HepG2 (cell line): ENCODE measurements around the gene GAL3ST2. TPM values are rescaled to one million over a fixed set of nuclear protein-coding genes. Genes with fewer than 3 reads are reported as not detected.

ENCODE experiments used
- ATF7-NPFF ChIP-seq: sonication (generic); formaldehyde crosslinking; IDR thresholded peaks from 2 replicates; pipeline ENCODE4 v1.8.1; 2023; ENCODE audit warnings: mild to moderate bottlenecking, low read depth, missing genetic modification reagents, moderate library complexity
- CBX2 ChIP-seq, 2 experiments: fragments of 200-600 bp in 1 of 2; sonication (generic); formaldehyde crosslinking in 1 of 2; IDR thresholded peaks; 2 replicates each; pipeline versions ENCODE4 v1.7.0 to v1.8.1; 2018 to 2022; ENCODE audit warnings: low read depth in 2 of 2, low read length in 1 of 2, mild to moderate bottlenecking in 1 of 2, missing genetic modification reagents in 1 of 2
- CREB3 ChIP-seq: sonication (generic); formaldehyde crosslinking; IDR thresholded peaks from 2 replicates; pipeline ENCODE4 v1.5.0; 2020; ENCODE audit warnings: missing genetic modification reagents
- FOXC1 ChIP-seq: sonication (generic); formaldehyde crosslinking; IDR thresholded peaks from 2 replicates; pipeline ENCODE4 v1.8.0; 2022; ENCODE audit warnings: mild to moderate bottlenecking, missing genetic modification reagents, borderline replicate concordance
- GATA4 ChIP-seq: sonication (generic); IDR thresholded peaks from 2 replicates; pipeline ENCODE4 v1.6.1; 2016; ENCODE audit warnings: antibody characterized with exemption, low read depth, borderline replicate concordance
- KLF16 ChIP-seq, 2 experiments: sonication (generic) in 1 of 2; formaldehyde crosslinking in 1 of 2; IDR thresholded peaks; 2 replicates each; pipeline versions ENCODE4 v1.6.1 to v1.8.0; 2016 to 2023; ENCODE audit warnings: missing genetic modification reagents in 2 of 2, missing compliant biosample characterization in 1 of 2
- KLF9 ChIP-seq: IDR thresholded peaks from 2 replicates; pipeline ENCODE4 v1.6.1; 2016; ENCODE audit warnings: low read depth
- MIER2 ChIP-seq: IDR thresholded peaks from 2 replicates; pipeline ENCODE4 v1.6.1; 2016; ENCODE audit warnings: missing biosample characterization, missing genetic modification reagents
- NCOA2 ChIP-seq: sonication (generic); formaldehyde crosslinking; IDR thresholded peaks from 2 replicates; pipeline ENCODE4 v1.8.0; 2022; ENCODE audit warnings: inconsistent platforms
- NFYC ChIP-seq: IDR thresholded peaks from 2 replicates; pipeline ENCODE4 v1.6.1; 2016; ENCODE audit warnings: missing genetic modification reagents, missing compliant biosample characterization
- NPAS2 ChIP-seq: sonication (generic); formaldehyde crosslinking; IDR thresholded peaks from 2 replicates; pipeline ENCODE4 v1.8.0; 2022; ENCODE audit warnings: mild to moderate bottlenecking, missing genetic modification reagents, borderline replicate concordance
- RARG ChIP-seq: sonication (generic); formaldehyde crosslinking; IDR thresholded peaks from 2 replicates; pipeline ENCODE4 v1.4.0; 2020; ENCODE audit warnings: low read depth, mild to moderate bottlenecking, missing genetic modification reagents
- SMYD3 ChIP-seq: sonication (generic); formaldehyde crosslinking; IDR thresholded peaks from 2 replicates; pipeline ENCODE4 v1.8.1; 2023; ENCODE audit warnings: mild to moderate bottlenecking, missing genetic modification reagents
- SP2 ChIP-seq: sonication (generic); formaldehyde crosslinking; IDR thresholded peaks from 2 replicates; pipeline ENCODE4 v1.5.1; 2020; ENCODE audit warnings: mild to moderate bottlenecking, missing genetic modification reagents
- SUZ12 ChIP-seq: fragments of 150-350 bp; IDR thresholded peaks from 2 replicates; pipeline ENCODE4 v1.6.1; 2014; ENCODE audit warnings: low read depth, low read length
- TRIM24 ChIP-seq: sonication (generic); formaldehyde crosslinking; IDR thresholded peaks from 2 replicates; pipeline ENCODE4 v1.8.0; 2022; ENCODE audit warnings: mild to moderate bottlenecking, missing genetic modification reagents
- YEATS4 ChIP-seq: sonication (generic); formaldehyde crosslinking; IDR thresholded peaks from 2 replicates; pipeline ENCODE4 v1.4.0; 2020; ENCODE audit warnings: missing genetic modification reagents, borderline replicate concordance
- ZBTB7B ChIP-seq: sonication (generic); formaldehyde crosslinking; IDR thresholded peaks from 2 replicates; pipeline ENCODE4 v1.4.0; 2020; ENCODE audit warnings: missing genetic modification reagents
- ZFP1 ChIP-seq: IDR thresholded peaks from 2 replicates; pipeline ENCODE4 v1.6.1; 2016
- ZFP36 ChIP-seq: fragments of 150-350 bp; IDR thresholded peaks from 2 replicates; pipeline ENCODE4 v1.6.1; 2018; ENCODE audit warnings: borderline replicate concordance, low read length, low read depth; ENCODE audit not compliant: partially characterized antibody
- ZMYM4 ChIP-seq: sonication (generic); formaldehyde crosslinking; IDR thresholded peaks from 2 replicates; pipeline ENCODE4 v1.8.1; 2023; ENCODE audit warnings: mild to moderate bottlenecking, missing genetic modification reagents
- ZNF138 ChIP-seq: sonication (generic); formaldehyde crosslinking; IDR thresholded peaks from 2 replicates; pipeline ENCODE4 v1.5.0; 2020; ENCODE audit warnings: mild to moderate bottlenecking, low read depth, missing genetic modification reagents
- ZNF18 ChIP-seq: sonication (generic); formaldehyde crosslinking; IDR thresholded peaks from 2 replicates; pipeline ENCODE4 v1.8.0; 2022; ENCODE audit warnings: mild to moderate bottlenecking, missing genetic modification reagents; ENCODE audit not compliant: insufficient replicate concordance
- ZNF329 ChIP-seq: sonication (generic); formaldehyde crosslinking; IDR thresholded peaks from 2 replicates; pipeline ENCODE4 v1.9.0; 2021; ENCODE audit warnings: low read depth, mild to moderate bottlenecking, missing genetic modification reagents
- ZNF335 ChIP-seq: sonication (generic); formaldehyde crosslinking; IDR thresholded peaks from 2 replicates; pipeline ENCODE4 v1.4.0; 2020; ENCODE audit warnings: missing genetic modification reagents
- polyA plus RNA-seq, 8 experiments: library from polyadenylated mRNA; depleted of rRNA in 3 of 8; stranded (reverse) in 7 of 8; unstranded in 1 of 8; fragments of >200 nt; fragmentation: Illumina TruSeq in 4 of 8; extraction: Trizol in 4 of 8; gene quantifications; 2 replicates each; pipeline versions ENCODE4 v1.2.1 to v1.2.3, GENCODE V29; 2011 to 2016; ENCODE audit warnings: low read depth in 4 of 8, missing spikeins in 1 of 8, mixed read lengths in 1 of 8; ENCODE audit not compliant: insufficient read depth in 1 of 8
- total RNA-seq, 5 experiments: library from RNA; depleted of rRNA; stranded (reverse); fragments of >200 nt; fragmentation: Illumina TruSeq; extraction: Trizol; gene quantifications; 2 replicates each; pipeline ENCODE4 v1.2.3, GENCODE V29; 2016; ENCODE audit warnings: low read depth in 1 of 5
- TF ChIP-seq, protein P1 (sequence below): sonication (generic); formaldehyde crosslinking; conservative IDR thresholded peaks from 2 replicates; pipeline ENCODE4 v1.4.0; 2020; ENCODE audit warnings: missing genetic modification reagents
- TF ChIP-seq, protein P2 (sequence below): sonication (generic); formaldehyde crosslinking; IDR thresholded peaks from 2 replicates; pipeline ENCODE4 v1.5.0; 2020; ENCODE audit warnings: missing genetic modification reagents, mild to moderate bottlenecking, borderline replicate concordance

Gene GAL3ST2
- total and polyA plus RNA-seq, 2 of the 13 experiments (the other 11 are each of a cell fraction or from before 2014, with no cell fraction given) = 0.17 to 0.20 TPM

- TF ChIP-seq GATA4 (peak; percentile 88), CBX2 (IDR thresholded peaks at IDR 0.05; ENCODE audit: low read depth, low read length) (no peak), CBX2 (CRISPR knock-in tag; IDR thresholded peaks at IDR 0.05; ENCODE audit: low read depth) (no peak), YEATS4 (CRISPR knock-in tag) (peak; percentile 89), RARG (CRISPR knock-in tag) (no peak), ZNF18 (CRISPR knock-in tag) (peak; percentile 74), KLF16 (CRISPR knock-in tag; IDR thresholded peaks at IDR 0.05) (peak in 1 of 2 experiments; percentile 89; a peak in 2 of 4 replicates), ZFP1 (CRISPR knock-in tag) (peak; percentile 88), NPAS2 (CRISPR knock-in tag) (no peak), FOXC1 (peak; percentile 96), ZNF138 (CRISPR knock-in tag) (no peak), SUZ12 (no peak), CREB3 (CRISPR knock-in tag) (peak; percentile 69), ZMYM4 (peak; percentile 83), SP2 (no peak; the same call in 1 of the 2 replicates), ZFP36 (no peak), NFYC (CRISPR knock-in tag) (peak; percentile 46; the same call in 1 of the 2 replicates), ATF7-NPFF (CRISPR knock-in tag) (peak; percentile 76), MIER2 (CRISPR knock-in tag) (peak; percentile 64; the same call in 1 of the 2 replicates), ZNF329 (CRISPR knock-in tag) (peak; percentile 92), ZBTB7B (CRISPR knock-in tag) (peak; percentile 97), NCOA2 (peak; percentile 77), SMYD3 (no peak), ZNF335 (CRISPR knock-in tag) (peak; percentile 79; the same call in 1 of the 2 replicates), KLF9 (peak; percentile 55; the same call in 1 of the 2 replicates), TRIM24 (CRISPR knock-in tag) (peak; percentile 66)
- TF ChIP-seq, protein P1, sequence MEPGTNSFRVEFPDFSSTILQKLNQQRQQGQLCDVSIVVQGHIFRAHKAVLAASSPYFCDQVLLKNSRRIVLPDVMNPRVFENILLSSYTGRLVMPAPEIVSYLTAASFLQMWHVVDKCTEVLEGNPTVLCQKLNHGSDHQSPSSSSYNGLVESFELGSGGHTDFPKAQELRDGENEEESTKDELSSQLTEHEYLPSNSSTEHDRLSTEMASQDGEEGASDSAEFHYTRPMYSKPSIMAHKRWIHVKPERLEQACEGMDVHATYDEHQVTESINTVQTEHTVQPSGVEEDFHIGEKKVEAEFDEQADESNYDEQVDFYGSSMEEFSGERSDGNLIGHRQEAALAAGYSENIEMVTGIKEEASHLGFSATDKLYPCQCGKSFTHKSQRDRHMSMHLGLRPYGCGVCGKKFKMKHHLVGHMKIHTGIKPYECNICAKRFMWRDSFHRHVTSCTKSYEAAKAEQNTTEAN = peak; percentile 87; the same call in 1 of the 2 replicates
- TF ChIP-seq, protein P2, sequence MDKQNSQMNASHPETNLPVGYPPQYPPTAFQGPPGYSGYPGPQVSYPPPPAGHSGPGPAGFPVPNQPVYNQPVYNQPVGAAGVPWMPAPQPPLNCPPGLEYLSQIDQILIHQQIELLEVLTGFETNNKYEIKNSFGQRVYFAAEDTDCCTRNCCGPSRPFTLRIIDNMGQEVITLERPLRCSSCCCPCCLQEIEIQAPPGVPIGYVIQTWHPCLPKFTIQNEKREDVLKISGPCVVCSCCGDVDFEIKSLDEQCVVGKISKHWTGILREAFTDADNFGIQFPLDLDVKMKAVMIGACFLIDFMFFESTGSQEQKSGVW (CRISPR knock-in tag) = no peak
These were observed 6.3 kb upstream of the GAL3ST2 start (continued) for GRCh38 chr2:241770185-241770935.
